H1 (cell line): ENCODE results near the gene USP10. TPM values are rescaled to one million over a fixed set of nuclear protein-coding genes. Genes with fewer than 3 reads are reported as not detected.

Source experiments
- ASH2L ChIP-seq: fragments of 200-600, 300-600 bp; sonication (generic); IDR thresholded peaks from one replicate; pipeline ENCODE4 v1.7.1; 2017; ENCODE audit warnings: low read length
- CBX5 ChIP-seq: fragments of 300-800, 300-1000 bp; sonication (generic); IDR thresholded peaks from 2 replicates; pipeline ENCODE4 v1.7.1; 2016; ENCODE audit warnings: antibody characterized with exemption, low read length, low read depth
- JUND ChIP-seq: IDR thresholded peaks from 2 replicates; pipeline ENCODE4 v1.6.1; 2011; ENCODE audit warnings: mild to moderate bottlenecking, improper control_type of control experiment, low read length
- RNF2 ChIP-seq: fragments of 200-900, 300-1000 bp; sonication (generic); IDR thresholded peaks from 2 replicates; pipeline ENCODE4 v1.7.1; 2016; ENCODE audit warnings: borderline replicate concordance, low read depth, mild to moderate bottlenecking, antibody characterized with exemption, low read length; ENCODE audit not compliant: poor library complexity, severe bottlenecking; ENCODE audit errors: missing control alignments
- SUZ12 ChIP-seq: fragments of 200-600 bp; sonication (generic); IDR thresholded peaks from 2 replicates; pipeline ENCODE4 v1.6.1; 2012; ENCODE audit warnings: mild to moderate bottlenecking, inconsistent platforms, low read length, moderate library complexity, mixed read lengths
- TAF1 ChIP-seq: IDR thresholded peaks from 2 replicates; pipeline ENCODE4 v1.6.1; 2011; ENCODE audit warnings: mild to moderate bottlenecking, low read depth, low read length
- polyA plus RNA-seq, 7 experiments: library from polyadenylated mRNA; depleted of rRNA in 3 of 7; stranded (reverse) in 5 of 7; unstranded in 2 of 7; fragments of >200 nt in 5 of 7; fragments of 200-250 nt in 2 of 7; gene quantifications; 1 replicate in 5 of 7; 2 replicates in 1 of 7; 4 replicates in 1 of 7; pipeline versions ENCODE4 v1.2.1 to v1.2.3, GENCODE V29; 2011 to 2013; ENCODE audit warnings: missing spikeins in 2 of 7, mixed read lengths in 2 of 7
- total RNA-seq: library from RNA; stranded (reverse); fragmentation: NEBNext Ultra II Directional; extraction: Animal tissue kit (Norgen Biotek cat#: 25700); gene quantifications from 2 replicates; pipeline ENCODE4 v1.2.1, GENCODE V29; 2021

USP10 gene
- total and polyA plus RNA-seq, 2 of the 8 experiments (the other 6 are each of a cell fraction or from before 2014, with no cell fraction given): 171 to 195 TPM

DNA sequence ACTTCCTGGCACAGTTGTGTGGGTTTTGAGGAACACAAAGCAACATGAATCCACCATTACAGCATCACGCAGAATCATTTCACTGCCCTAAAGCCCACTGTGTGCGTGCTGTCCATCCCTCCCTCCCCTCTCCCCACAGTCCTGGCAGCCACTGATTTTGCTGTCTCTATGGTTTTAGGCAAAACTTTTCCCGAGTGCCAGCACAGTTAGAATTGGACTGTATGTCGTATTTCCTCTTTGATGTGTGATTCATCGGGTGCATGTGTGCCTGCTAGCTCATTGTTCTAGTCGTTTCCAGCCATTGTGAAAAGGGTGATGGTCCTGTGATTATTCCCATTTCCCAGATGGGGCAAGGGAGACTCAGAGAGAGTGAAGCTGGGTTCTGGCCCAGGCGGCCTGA is 38.8 kb upstream of the USP10 start (continued):
- TF ChIP-seq JUND (no peak), ASH2L (no peak), TAF1 (no peak), SUZ12 (no peak), CBX5 (no peak), RNF2 (no peak)
